ENCODE measurements around the gene RNF217. TPM values are rescaled to one million over a fixed set of nuclear protein-coding genes. Genes with fewer than 3 reads are reported as not detected.

The RNF217 gene
- total and polyA plus RNA-seq, 8 donors, result 3.4 to 14.3 (median 8.0) TPM

GRCh38 chr6:125019918-125020317, 57.7 kb downstream of the RNF217 start:
- 38 to 50% methylated on average over 6 of the region's 6 CpGs for WGBS, 2 donors
- H3K27me3 ChIP-seq, result no peaks in the 10 kb centered on the region
- peaks cover 0 to 10% (median 0%) of the 10 kb centered on the region in 3 donors for H3K4me1 ChIP-seq
- no peak for TF ChIP-seq CTCF (IDR thresholded peaks at IDR 0.05)
- FAIRE-seq (no peak), ATAC-seq (peak; percentile 89 to 94 (median 93)), DNase-seq (peak in 5 of 6 donors; percentile 44 to 61 (median 55))
- H3K27ac ChIP-seq, result peak overlapping the region in 1 of 4 donors; percentile 16
- no peaks in the 10 kb centered on the region for H3K36me3 ChIP-seq
- intact Hi-C loops (cut with DNase I), result no loop called here
- H3K4me3 ChIP-seq, result no peak overlapping the region
- no peaks in the 10 kb centered on the region for H3K9me3 ChIP-seq

- Histone ChIP-seq H3K4me3 (no peak overlapping the region), H3K27me3 (no peaks in the 10 kb centered on the region), H3K27ac (peak overlapping the region in 1 of 4 donors; percentile 16), H3K9me3 (no peaks in the 10 kb centered on the region), H3K4me1 (peaks cover 0 to 10% (median 0%) of the 10 kb centered on the region in 3 donors), H3K36me3 (no peaks in the 10 kb centered on the region)
- no peak for DNase-seq
- no peak for FAIRE-seq
- no peak for TF ChIP-seq CTCF (IDR thresholded peaks at IDR 0.05)
- peak; percentile 58 to 70 (median 64) for ATAC-seq
- intact Hi-C loops (cut with DNase I), result no loop called here
- WGBS, 2 donors, result 30 to 32% methylated on average over 4 of the region's 4 CpGs
Observed at GRCh38 chr6:125020385-125020784, 58.1 kb downstream of the RNF217 start.

DNA sequence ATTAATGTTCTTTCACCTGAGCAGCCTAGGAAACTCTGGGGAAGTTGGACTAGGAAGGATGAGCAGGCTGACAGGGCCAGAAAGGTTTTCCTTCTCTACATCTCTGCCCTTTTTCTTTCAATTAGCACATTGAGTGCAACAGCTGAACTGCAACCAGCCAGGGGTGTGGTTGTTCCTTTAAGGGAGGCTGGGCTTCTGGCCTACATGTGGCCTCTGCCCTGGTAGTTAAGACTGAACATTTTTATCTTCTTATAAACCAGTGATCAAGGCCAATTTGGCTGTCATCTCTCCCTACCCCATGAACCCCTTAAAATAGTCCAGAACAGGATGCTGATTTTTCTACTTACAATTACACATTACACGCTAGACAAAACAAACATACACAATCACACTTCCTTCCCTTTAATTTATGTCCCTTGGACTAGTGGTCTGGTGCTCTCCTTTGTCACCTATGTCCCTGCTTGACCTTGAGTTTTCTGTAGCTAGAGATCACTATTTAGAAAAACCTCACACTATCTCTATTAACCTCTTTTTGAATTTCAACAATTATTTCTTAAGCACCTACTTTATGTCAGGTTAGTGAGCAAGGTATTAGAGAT, 60.3 kb downstream of the RNF217 start:
- no peak for FAIRE-seq
- WGBS, 2 donors, result 71 to 80% methylated on average over 1 of the region's 1 CpG

DNA sequence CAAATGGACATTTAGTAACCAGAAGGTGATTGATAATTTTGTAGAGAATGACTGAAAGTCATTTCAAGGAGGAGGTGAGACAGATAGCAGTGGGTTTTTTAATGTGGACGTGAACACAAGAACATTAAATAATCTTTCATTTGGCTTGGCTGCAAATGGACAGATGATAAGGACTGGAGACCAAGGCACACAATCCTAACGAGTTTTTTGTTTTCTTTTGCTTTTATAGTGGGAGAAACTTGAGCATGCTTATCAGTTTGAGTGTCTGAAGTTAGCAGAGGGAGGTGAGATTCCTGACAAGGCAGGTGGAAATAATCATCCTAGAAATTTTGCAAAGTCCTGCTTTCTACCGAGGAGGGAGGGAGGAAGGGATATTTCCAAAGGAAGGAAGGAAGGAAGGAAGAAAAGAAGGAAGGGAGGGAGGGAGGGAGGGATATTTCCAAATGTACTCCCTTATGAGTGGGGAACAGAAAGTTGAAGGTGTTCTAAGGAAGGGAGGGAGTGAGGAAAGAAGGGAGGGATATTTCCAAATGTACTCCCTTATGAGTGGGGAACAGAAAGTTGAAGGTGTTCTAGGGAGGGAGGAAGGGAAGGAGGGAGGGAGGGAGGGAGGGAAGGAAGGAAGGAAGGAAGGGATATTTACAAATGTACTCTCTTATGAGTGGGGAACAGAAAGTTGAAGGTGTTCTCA, 63.1 kb downstream of the RNF217 start:
- intact Hi-C loops (cut with DNase I), result no loop called here
- no peaks in the 10 kb centered on the region for H3K27me3 ChIP-seq
- TF ChIP-seq CTCF (IDR thresholded peaks at IDR 0.05), result no peak
- ATAC-seq, result no peak
- no peak for FAIRE-seq
- no peak overlapping the region for H3K4me3 ChIP-seq
- no peaks in the 10 kb centered on the region for H3K9me3 ChIP-seq
- no peak overlapping the region for H3K27ac ChIP-seq
- H3K36me3 ChIP-seq, result no peaks in the 10 kb centered on the region
- DNase-seq, result no peak
- WGBS, 2 donors, result 10 to 18% methylated on average over 3 of the region's 3 CpGs
- H3K4me1 ChIP-seq, result peaks cover 0 to 12% (median 0%) of the 10 kb centered on the region in 3 donors

More for the DNA sequence above, 60.3 kb downstream of the RNF217 start:
- Histone ChIP-seq H3K27ac (no peak overlapping the region), H3K9me3 (no peaks in the 10 kb centered on the region), H3K4me1 (peaks cover 0 to 10% (median 0%) of the 10 kb centered on the region in 3 donors), H3K27me3 (no peaks in the 10 kb centered on the region), H3K36me3 (no peaks in the 10 kb centered on the region), H3K4me3 (no peak overlapping the region)
- intact Hi-C loops (cut with DNase I), result no loop called here
- ATAC-seq (peak in 1 of 4 donors; percentile 13), DNase-seq (no peak)
- no peak for TF ChIP-seq CTCF (IDR thresholded peaks at IDR 0.05)

DNA sequence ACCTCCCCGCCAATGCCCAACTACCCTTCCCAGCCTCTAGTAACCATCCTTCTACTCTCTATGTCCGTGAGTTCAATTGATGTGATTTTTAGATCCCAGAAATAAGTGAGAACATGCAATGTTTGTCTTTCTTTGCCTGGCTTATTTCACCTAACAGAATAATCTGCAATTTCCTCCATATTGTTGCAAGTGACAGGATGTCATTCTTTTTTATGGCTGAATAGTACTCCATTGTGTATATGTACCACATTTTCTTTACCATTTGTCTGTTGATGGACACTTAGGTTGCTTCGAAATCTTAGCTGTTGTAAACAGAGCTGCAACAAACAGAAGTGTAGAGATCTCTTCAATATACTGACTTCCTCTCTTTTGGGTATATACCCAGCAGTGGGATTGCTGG, 65.0 kb downstream of the RNF217 start:
- Histone ChIP-seq H3K36me3 (no peaks in the 10 kb centered on the region), H3K27ac (no peak overlapping the region), H3K4me1 (peaks cover 0 to 7% (median 0%) of the 10 kb centered on the region in 3 donors), H3K27me3 (no peaks in the 10 kb centered on the region), H3K9me3 (no peaks in the 10 kb centered on the region), H3K4me3 (no peak overlapping the region)
- FAIRE-seq (no peak), ATAC-seq (no peak), DNase-seq (no peak)
- no peak for TF ChIP-seq CTCF (IDR thresholded peaks at IDR 0.05)
- intact Hi-C loops (cut with DNase I), result no loop called here
- 66 to 67% methylated on average over 3 of the region's 3 CpGs for WGBS, 2 donors
